GM19438 (cell line): ENCODE measurements around the gene NANS.
"Not testable (repeated sequence)": the region's sequence is repeated elsewhere in the genome, so short reads cannot be mapped to it uniquely, and the experiment has no call there.

Experiments used
- ATAC-seq: cut with Tn5 transposase; IDR thresholded peaks from one replicate; pipeline ENCODE4 v1.9.1; 2021; ENCODE audit warnings: low read depth; ENCODE audit not compliant: unreplicated experiment

NANS gene

DNA sequence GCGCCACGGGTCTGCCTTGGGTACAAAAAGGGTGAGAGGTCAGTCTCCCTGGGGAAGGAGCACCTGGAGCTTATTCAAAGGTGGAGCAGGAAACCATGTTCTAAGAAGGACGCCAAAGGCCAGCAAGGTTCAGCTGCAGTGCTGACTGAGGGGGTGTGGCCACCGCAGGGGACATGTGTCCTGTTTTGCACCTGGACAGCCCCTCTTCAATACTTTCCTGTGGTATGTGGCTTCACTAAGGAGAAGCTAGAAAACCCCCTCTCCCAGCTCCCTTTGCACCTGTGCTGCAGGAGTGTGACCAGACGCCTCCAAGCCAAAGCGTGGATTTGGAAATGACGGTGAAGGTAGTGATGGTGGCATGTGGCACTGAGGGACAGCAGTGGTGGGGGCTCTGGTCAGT is 38.9 kb downstream of the NANS start:
- no peak for ATAC-seq

DNA sequence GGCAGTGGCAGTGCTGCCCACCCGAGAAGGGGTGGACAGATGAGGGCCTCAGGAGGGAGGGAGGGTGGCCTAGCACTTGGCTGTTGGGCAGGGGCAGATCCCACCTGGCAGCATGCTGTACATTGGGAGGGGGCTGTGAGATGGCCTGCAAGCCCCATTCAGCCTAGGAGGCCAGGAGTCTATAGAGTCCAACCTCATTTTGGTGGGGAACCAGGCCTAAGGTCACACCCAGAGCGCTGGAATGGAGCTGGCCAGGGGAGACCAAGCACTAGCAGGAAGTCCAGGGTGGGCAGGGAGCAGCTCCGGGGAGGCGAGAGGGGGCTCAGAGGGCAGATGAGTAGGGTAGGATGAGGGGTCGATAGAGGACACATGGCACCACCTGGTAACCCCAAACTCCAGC is 39.6 kb downstream of the NANS start:
- ATAC-seq, result no peak

DNA sequence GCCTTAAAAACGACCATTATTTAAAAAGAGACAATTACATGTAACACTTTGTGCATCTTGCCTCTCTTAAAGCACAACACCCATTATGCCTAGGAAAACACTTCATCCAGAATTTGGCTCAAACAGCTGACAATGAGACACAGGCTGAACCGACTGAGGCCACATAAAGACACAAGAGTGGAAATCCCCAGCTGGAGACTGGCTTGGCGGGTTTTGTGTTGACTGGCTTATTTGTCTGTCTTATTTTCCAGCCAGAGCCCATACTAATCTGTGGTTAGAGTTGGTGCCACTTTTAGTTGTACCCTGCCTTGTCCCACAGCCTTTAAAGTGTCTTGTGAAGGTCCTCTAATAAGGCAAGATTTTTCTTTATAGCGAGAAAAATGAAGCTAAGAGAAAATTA is 41.3 kb downstream of the NANS start:
- no peak for ATAC-seq

DNA sequence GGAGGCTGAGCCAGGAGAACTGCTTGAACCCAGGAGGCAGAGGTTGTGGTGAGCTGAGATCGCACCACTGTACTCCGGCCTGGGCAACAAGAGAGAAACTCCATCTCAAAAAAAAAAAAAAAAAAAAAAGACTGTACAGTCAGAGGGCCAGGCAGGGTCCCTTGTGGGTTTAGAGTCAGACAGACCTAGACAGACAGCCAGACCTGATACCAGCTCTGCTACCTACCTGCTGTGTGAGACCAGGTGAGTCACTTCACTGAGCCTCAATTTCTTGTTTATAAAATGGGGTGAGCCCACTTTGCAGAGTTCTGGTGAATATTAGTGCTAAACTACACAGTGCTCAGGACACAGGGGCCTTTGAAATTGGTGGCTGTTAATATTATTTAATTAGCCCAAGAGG is 42.8 kb downstream of the NANS start:
- no peak for ATAC-seq

DNA sequence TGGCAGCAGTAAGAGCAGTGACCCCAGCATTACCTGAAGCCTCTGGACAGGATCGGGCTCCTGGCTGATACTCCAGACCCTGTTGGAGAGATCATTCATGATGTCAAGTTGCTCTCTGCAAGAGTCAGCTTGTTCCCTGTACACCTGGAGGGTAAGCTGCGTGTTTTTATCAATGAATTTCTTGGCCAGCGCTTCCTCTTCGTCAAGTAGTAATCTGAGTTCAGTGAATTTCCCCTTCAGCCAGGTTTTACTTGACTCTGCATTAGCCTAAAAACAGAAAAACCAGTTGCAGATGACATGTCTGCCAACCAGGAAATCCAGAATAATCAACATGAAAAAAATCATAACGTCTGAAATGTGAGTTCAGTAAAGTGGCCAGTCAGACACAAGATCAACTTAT is 43.4 kb downstream of the NANS start:
- ATAC-seq, result no peak

DNA sequence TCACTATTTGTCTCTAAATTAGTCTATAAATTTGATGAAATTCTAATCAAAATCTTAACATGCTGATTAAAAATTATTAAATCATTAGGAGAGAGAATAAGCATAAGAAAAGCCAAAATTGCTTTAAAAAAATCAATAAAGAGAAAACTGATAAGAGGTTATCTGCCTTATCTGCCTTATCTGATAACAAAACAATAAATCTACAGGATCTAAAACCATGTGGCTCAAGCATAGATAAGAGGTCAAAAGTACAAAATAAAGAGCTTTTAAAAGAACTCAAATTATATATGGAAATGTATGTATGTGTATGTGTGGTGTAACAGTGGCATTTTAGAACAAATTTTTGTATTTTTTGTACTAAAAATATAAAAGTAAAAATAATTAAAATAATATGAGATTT is 43.9 kb downstream of the NANS start:
- ATAC-seq, result no peak

DNA sequence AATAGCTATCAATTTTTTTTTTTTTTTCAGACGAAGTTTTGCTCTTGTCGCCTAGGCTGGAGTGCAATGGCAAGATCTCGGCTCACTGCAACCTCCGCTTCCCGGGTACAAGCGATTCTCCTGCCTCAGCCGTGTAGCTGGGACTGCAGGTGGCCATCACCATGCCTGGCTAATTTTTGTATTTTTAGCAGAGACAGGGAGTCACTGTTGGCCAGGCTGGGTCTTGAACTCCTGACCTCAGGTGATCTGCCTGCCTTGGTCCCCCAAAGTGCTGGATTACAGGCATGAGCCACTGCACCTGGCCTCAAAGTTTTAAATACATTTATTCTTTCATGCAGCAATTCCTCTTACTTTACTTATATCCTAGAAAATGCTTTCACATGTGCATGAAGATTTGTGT is 44.9 kb downstream of the NANS start:
- ATAC-seq, result no peak

DNA sequence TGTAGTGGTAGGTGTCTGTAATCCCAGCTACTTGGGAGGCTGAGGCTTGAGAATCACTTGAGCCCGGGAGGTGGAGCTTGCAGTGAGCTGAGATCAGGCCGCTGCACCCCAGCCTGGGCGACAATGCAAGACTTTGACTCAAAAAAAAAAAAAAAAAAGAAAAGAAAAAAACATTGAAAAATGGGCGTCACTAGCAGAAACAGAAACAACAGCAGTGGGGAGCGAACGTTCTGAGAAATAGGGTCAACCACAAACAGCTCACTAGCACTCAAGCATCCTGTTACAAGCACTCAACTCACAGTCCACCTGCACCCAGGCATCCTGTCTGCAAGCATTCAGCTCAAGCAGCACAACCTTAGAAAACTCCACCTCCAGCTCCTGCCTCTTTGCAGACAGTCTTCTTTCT is 45.3 kb downstream of the NANS start:
- ATAC-seq, result peak; percentile 94

DNA sequence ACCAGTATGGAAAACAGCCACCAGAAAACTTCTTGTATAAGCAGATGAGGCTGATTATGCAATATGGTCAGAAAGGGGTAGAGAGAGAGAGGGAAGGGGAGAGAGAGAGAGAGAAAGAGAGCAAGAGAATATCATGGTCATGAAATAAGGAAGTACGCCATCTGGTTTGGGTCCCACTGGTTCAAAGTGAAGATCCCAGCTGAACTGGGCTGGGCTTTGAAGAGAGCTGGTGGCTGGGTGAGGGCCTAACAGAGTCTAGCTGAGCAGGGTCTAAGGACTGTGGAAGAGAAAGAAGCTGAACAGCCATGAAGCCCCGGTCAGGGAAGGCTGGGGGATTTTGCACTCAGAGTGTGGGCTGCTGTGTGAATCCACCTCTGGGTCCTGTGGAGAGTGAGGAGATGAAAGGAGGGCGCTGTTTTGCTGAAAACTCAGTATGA is 47.9 kb downstream of the NANS start:
- no peak for ATAC-seq

DNA sequence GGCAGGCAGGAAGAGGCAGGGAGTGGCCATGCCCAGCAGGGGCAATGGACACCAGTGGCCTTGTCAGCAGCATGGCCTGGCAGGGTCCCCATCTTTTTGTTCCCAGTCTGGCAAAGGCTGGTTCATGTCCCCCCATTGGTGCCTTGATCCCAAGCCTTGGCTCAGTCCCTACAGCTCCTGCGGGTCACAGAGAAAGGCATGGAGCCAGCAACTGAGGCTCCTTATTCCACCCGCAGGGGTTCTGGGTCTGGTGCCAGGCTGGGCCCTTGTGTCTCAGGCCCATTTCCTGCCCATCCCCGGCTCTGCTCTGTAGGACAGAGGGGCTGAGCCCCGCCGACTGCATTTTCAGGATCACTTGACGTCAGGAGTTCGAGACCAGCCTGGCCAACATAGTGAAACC is 48.5 kb downstream of the NANS start:
- ATAC-seq, result no peak

DNA sequence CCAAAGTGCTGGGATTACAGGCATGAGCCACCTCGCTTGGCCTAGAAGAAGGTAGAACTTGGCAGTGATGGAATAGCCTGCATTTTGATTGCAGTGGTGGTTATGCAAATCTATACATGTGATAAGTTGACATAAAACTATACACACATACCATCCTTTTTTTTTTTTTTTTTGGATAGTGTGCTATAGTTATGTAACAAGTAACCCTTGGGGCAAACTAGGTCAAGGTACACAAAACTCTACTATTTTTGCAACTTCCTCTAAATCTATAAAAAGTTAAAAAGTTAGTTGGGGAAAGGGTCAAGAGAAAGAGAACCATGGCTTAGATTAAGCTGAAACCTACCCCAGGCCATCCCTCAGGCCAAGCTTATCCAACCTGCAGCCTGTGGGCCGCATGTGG is 51.4 kb downstream of the NANS start:
- no peak for ATAC-seq

DNA sequence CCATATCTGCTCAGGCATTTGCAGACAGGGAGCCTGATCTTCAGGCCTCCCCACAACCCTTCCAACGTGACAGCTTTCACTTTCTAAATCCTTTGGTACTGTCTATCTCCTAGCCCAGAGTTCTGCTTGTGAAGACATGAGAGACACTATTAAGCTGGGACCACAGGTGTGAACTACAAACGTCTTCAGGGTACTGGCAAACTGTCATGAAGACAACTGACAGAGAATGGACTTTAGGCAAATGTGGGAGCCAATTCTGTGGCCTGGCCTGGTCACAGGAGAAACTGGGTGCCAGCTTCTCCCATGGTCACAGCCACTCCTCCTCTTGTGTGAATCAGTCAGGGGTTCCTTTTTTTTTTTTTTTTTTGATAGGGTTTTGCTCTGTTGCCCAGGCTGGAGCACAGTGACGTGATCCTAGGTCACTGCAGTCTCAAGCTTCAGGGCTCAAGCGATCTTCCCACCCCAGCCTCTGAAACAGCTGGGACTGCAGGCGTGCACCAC is 52.0 kb downstream of the NANS start:
- ATAC-seq, result peak; percentile 52

DNA sequence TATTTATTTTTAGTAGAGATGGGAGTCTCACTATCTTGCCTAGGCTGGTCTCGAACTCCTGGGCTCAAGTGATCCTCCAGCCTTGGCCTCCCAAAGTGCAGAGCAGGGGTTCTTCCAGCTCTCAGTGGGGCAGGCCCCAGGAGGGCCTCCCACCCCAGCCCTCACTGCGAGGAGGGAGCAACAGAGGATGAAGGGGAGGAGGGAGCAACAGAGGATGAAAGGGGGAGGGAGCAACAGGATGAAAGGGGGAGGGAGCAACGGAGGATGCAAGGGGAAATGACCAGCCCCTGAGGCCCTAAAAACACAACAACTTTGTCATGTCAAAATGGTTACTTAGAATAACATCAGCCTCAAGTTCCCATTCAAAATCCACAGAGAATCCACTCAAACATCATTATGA is 52.5 kb downstream of the NANS start:
- no peak for ATAC-seq

DNA sequence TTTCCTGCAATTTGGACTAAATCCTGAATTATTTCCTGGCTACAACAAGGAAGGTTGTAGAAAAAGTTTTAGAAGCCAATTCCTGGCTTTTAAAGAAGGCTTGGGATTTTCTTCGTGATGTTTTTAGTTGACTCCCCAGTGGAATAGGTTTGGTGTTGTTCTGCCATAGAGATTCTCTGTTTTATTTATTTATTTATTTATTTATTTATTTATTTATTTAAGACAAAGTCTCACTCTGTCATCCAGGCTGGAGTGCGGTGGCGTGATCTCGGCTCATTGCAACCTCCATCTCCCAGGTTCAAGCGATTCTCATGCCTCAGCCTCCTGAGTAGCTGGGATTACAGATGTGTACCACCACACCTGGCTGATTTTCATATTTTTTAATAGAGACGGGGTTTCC is 60.6 kb downstream of the NANS start:
- not testable (repeated sequence) for ATAC-seq

DNA sequence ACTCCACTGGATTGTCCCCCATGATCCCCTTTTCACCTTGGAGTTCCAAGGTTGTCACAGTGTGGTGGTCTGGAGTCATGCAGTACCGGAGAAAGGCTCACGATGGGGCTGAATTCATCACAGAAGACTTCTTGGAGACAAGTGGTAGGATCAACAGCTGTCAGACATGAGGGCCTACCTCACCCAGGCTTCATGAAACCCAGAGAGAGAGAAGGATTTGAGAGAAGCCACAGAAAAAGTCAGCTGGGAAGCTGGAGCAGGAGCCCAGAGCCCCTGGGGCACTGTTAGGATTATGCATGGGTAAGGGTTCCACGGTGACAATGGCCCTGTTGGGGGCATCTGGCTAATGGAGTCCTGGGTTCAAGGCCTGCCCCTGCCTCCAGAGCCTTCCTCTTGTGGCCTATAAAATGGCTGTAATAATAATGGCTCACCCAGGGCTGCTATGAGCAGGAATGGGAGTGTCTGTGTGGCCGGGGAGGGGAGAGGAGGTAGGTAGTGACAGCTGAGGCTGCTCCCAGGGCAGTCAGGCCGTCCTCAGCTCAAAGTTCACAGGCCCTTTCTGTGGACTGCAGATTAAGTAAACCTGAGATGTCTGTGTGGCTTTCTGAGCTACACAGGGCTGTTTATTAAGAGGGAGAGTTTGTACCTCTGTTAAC is 61.6 kb downstream of the NANS start:
- peak; percentile 66 for ATAC-seq

DNA sequence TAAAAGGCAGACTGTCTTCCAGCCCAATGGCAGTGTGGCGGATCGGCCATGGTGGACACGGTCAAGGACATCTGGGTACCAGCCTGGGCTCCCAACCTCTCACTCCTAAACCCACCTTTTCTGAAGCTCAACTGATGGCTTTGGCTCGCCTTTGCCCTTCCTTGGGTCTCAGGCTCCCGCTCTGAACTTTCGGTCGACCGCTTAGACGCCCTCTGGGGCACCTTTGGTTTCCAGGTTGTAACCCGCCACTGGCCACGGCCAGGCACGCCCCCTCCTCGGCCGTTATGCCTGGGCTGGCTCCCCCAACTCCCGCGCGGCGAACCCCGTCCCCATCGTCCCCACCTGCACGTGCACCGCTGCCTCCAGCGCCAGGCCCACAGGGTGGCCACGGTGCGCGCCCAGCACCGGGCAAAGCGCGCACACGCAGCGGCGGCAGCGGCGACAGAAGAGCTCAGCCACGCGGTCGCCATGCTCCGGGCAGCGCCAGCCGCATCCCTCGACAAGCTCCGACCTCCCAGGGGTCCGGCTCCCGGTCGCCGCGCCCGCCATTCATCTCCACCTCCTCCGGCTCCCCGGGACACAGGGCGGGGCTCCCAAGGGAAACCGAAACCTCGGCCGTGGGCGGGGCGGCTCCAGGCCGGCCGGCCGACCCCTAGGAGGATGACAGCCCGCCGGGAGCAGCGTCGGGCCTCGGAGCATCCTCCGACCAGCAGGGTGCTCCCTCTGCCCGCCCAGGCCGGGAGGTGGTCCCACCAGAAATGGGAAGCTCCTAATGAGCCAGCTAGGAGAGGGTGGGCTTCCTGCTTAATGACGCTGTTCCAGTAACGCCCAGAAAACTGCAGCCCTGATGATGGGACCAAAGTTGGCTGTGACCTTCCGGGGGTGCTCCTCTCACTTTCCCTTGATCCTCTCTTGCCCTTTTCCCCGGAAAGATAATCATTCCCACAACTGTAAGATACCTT is 62.4 kb downstream of the NANS start, which contains the start of gene TRIM14:
TSS of gene TRIM14 (minus strand) at position 583 of the 962 bp plus-strand sequence. CDS start at position 549, 34 bp downstream.
- peak; percentile 59 for ATAC-seq

DNA sequence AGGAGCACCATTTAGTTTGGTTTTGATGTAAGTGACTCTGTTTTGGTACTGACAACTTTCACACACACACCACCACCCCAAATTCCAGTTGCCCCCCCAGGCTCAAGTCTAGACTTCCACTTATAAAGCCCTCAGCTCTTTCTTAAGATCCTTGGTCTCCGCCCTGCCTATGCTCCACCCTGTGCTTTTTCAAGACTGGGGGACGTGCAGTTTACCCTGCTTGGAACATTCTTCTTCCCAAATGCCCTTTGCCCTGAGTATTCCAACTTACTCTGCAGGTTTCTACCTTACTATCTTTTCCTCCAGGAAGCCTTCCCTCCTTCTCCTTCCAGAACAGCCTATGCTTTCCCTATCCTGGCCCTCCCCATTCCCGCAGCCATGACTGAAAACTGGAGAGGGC is 63.9 kb downstream of the NANS start:
- ATAC-seq, result no peak

DNA sequence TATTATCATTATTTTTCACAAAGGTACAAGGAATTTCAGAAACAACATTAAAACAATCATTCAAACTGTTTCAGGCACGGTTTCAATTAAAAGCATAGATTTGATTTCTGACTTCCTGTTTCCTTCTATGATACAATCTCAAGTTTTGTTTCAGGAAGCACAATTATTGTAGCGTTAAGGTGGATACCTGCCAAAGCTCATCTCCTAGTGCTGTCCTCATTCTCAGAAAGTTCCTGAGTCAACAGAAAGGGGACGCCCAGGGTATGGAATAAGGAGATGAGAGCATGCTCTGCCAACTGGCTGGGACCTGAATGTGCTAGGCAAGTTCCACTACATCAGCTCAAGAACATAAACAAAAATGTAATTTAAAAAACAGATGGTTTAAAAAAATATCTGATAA is 64.5 kb downstream of the NANS start:
- no peak for ATAC-seq

DNA sequence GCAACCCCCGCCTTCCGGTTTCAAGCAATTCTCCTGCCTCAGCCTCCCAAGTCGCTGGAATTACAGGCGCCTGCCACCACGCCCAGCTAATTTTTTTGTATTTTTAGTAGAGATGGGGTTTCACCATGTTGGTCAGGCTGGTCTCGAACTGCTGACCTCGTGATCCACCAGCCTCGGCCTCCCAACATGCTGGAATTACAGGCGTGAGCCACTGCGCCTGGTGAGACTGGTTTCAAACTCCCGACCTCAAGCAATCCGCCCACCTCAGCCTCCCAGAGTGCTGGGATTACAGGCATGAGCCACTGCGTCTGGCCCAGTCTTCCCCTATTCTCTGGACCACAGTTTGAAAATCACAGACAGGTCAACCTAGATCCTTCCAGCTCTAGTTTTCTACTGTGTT is 67.6 kb downstream of the NANS start:
- not testable (repeated sequence) for ATAC-seq

DNA sequence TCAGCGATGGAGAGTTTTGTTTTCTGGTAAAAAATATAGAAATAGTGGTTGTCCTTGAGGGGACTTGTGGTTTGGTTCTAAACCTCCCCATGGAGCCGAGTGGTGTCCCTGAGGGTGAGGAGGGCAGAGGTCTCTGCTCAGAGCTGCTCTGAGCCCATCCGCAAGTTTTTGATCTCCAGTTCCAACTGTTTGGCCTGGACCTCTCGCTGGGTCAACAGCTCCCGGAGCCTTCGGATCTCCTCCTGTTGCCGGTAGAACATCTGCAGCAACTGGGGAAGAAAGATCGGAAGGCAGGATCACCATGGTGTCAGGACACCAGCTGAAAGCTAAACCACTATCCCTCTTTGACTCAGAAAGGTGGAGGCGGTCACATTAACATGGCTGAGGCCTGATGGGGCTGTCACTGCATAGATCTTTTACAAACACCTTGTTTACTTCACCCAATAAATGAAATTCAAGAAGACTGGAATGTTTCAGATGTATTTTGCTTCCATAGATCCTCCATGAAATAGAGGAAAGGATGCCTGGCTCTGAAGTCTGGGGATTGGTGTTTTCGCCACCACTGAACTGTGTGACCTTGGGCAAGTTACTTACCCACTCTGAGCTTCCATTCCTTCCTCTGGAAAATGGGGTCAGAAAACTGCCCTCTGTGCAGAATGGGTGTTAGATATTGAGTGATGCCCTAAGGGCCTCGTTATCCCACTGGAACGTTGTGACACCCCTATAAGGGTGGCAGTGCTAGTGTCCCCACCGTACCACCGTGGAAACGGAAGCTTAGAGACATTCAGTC is 68.3 kb downstream of the NANS start:
- ATAC-seq, result no peak

DNA sequence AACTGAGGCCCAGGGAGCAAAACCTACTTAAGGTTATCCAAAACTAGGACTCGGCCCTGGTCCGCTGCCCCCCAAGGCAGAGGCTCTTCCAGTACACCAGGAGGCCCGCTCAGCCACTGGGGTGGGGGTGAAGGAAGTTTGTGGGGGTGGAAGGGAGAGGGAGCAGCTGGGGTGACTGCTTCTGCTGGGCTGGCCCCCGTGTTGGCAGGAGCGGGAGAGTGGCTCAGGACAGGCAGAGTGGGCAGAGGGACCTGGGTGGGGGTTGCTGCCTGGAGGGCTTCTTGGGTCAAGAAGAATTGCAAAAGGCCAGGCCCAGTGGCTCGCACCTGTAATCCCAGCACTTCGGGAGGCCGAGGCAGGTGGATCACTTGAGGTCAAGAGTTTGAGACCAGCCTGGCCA is 70.7 kb downstream of the NANS start:
- no peak for ATAC-seq
